H9 (cell line): ENCODE results near the gene TMED5. TPM values are rescaled to one million over a fixed set of nuclear protein-coding genes. Genes with fewer than 3 reads are reported as not detected.

Experiments
- DNase-seq: peaks from one replicate; pipeline ENCODE4 v3.0.0-alpha.2; 2017
- H2AFZ ChIP-seq: one replicate; pipeline ENCODE4 v1.6.1; 2013; ENCODE audit warnings: mild to moderate bottlenecking, low read length, control low read depth, moderate library complexity
- H2AK5ac ChIP-seq: 2 replicates; pipeline ENCODE4 v1.6.1; 2013; ENCODE audit warnings: low read length, control low read depth, mixed read lengths; ENCODE audit not compliant: insufficient read length
- H2BK120ac ChIP-seq: one replicate; pipeline ENCODE4 v1.6.1; 2013; ENCODE audit warnings: low read depth, mild to moderate bottlenecking, low read length, control low read depth, inconsistent platforms; ENCODE audit not compliant: poor library complexity, severe bottlenecking
- H2BK12ac ChIP-seq: 2 replicates; pipeline ENCODE4 v1.6.1; 2013; ENCODE audit warnings: low read length, control low read depth, mixed read lengths, low read depth; ENCODE audit not compliant: insufficient read length
- H2BK15ac ChIP-seq: 2 replicates; pipeline ENCODE4 v1.6.1; 2013; ENCODE audit warnings: low read depth, low read length, control low read depth
- H2BK20ac ChIP-seq: one replicate; pipeline ENCODE4 v1.6.1; 2013; ENCODE audit warnings: low read depth, mild to moderate bottlenecking, low read length, control low read depth, inconsistent platforms; ENCODE audit not compliant: poor library complexity, severe bottlenecking
- H2BK5ac ChIP-seq: 2 replicates; pipeline ENCODE4 v1.6.1; 2013; ENCODE audit warnings: low read length, control low read depth, mixed read lengths; ENCODE audit not compliant: insufficient read length
- H3K14ac ChIP-seq: 2 replicates; pipeline ENCODE4 v1.6.1; 2013; ENCODE audit warnings: low read length, control low read depth; ENCODE audit not compliant: insufficient read depth
- H3K18ac ChIP-seq: 2 replicates; pipeline ENCODE4 v1.6.1; 2013; ENCODE audit warnings: low read depth, mild to moderate bottlenecking, mixed read lengths, low read length, control low read depth; ENCODE audit not compliant: insufficient read length
- H3K23ac ChIP-seq: 2 replicates; pipeline ENCODE4 v1.6.1; 2013; ENCODE audit warnings: low read length, control low read depth, mixed read lengths, low read depth; ENCODE audit not compliant: insufficient read length
- H3K23me2 ChIP-seq: 2 replicates; pipeline ENCODE4 v1.6.1; 2013; ENCODE audit warnings: low read depth, mild to moderate bottlenecking, mixed read lengths, low read length, control low read depth; ENCODE audit not compliant: insufficient read length, poor library complexity, severe bottlenecking
- H3K27ac ChIP-seq: 2 replicates; pipeline ENCODE4 v1.5.1; 2013; ENCODE audit warnings: low read length, control low read depth, mixed read lengths, low read depth; ENCODE audit not compliant: insufficient read length
- H3K27me3 ChIP-seq: 2 replicates; pipeline ENCODE4 v1.6.1; 2013; ENCODE audit warnings: low read length, control low read depth, inconsistent platforms; ENCODE audit not compliant: insufficient read depth
- H3K4ac ChIP-seq: 2 replicates; pipeline ENCODE4 v1.6.1; 2013; ENCODE audit warnings: low read depth, mild to moderate bottlenecking, control low read depth, inconsistent platforms, low read length, moderate library complexity
- H3K4me1 ChIP-seq: 2 replicates; pipeline ENCODE4 v1.6.1; 2013; ENCODE audit warnings: low read length, control low read depth, inconsistent platforms; ENCODE audit not compliant: insufficient read depth
- H3K4me2 ChIP-seq: 2 replicates; pipeline ENCODE4 v1.6.1; 2013; ENCODE audit warnings: low read length, control low read depth, mixed read lengths; ENCODE audit not compliant: insufficient read length, insufficient read depth
- H3K56ac ChIP-seq: 2 replicates; pipeline ENCODE4 v1.6.1; 2013; ENCODE audit warnings: low read depth, mild to moderate bottlenecking, mixed read lengths, low read length, control low read depth; ENCODE audit not compliant: insufficient read length
- H3K79me1 ChIP-seq: 2 replicates; pipeline ENCODE4 v1.6.1; 2013; ENCODE audit warnings: low read depth, mild to moderate bottlenecking, moderate library complexity, low read length, control low read depth, inconsistent platforms; ENCODE audit not compliant: insufficient read depth, poor library complexity, severe bottlenecking
- H3K79me2 ChIP-seq: 2 replicates; pipeline ENCODE4 v1.6.1; 2013; ENCODE audit warnings: low read length, control low read depth, inconsistent platforms; ENCODE audit not compliant: insufficient read depth
- H3K9ac ChIP-seq: 2 replicates; pipeline ENCODE4 v1.6.1; 2013; ENCODE audit warnings: low read length, control low read depth, mixed read lengths; ENCODE audit not compliant: insufficient read length; ENCODE audit errors: extremely low read depth
- H3K9me3 ChIP-seq: one replicate; pipeline ENCODE4 v1.6.1; 2013; ENCODE audit warnings: low read depth, low read length, inconsistent platforms; ENCODE audit not compliant: control insufficient read depth
- H3T11ph ChIP-seq: one replicate; pipeline ENCODE4 v1.6.1; 2013; ENCODE audit warnings: mild to moderate bottlenecking, low read length, control low read depth, inconsistent platforms
- H4K20me1 ChIP-seq: one replicate; pipeline ENCODE4 v1.6.1; 2013; ENCODE audit not compliant: control insufficient read depth, insufficient read length, insufficient read depth
- H4K5ac ChIP-seq: 2 replicates; pipeline ENCODE4 v1.6.1; 2013; ENCODE audit warnings: low read depth, mild to moderate bottlenecking, mixed read lengths, low read length, control low read depth; ENCODE audit not compliant: insufficient read length
- H4K8ac ChIP-seq: replicated peaks from 2 replicates; pipeline ENCODE4 v1.6.1; 2013; ENCODE audit warnings: low read length, control low read depth, mixed read lengths, low read depth; ENCODE audit not compliant: insufficient read length
- H4K91ac ChIP-seq: 2 replicates; pipeline ENCODE4 v1.6.1; 2013; ENCODE audit warnings: low read depth, mild to moderate bottlenecking, moderate library complexity, mixed read lengths, low read length, control low read depth; ENCODE audit not compliant: insufficient read length
- H3K27ac Mint-ChIP-seq, 3 experiments: 2 replicates in 2 of 3; 3 replicates in 1 of 3; pipeline ENCODE4 v1.8.0; 2020 to 2021; ENCODE audit warnings: mixed read lengths in 3 of 3, mild to moderate bottlenecking in 1 of 3, moderate library complexity in 1 of 3
- H3K27me3 Mint-ChIP-seq: 2 replicates; pipeline ENCODE4 v1.8.0; 2021; ENCODE audit warnings: low read depth, mild to moderate bottlenecking, moderate library complexity, mixed read lengths
- H3K36me3 Mint-ChIP-seq, 3 experiments: 2 replicates in 2 of 3; 3 replicates in 1 of 3; pipeline ENCODE4 v1.8.0; 2020 to 2021; ENCODE audit warnings: low read depth in 3 of 3, mixed read lengths in 3 of 3; ENCODE audit not compliant: insufficient read depth in 1 of 3
- H3K4me1 Mint-ChIP-seq, 2 experiments: 2 replicates each; pipeline ENCODE4 v1.8.0; 2020; ENCODE audit warnings: mixed read lengths in 2 of 2
- H3K4me3 Mint-ChIP-seq, 2 experiments: 2 replicates in 1 of 2; 3 replicates in 1 of 2; pipeline ENCODE4 v1.8.0; 2020 to 2021; ENCODE audit warnings: mild to moderate bottlenecking in 2 of 2, mixed read lengths in 2 of 2, moderate library complexity in 1 of 2
- H3K9me3 Mint-ChIP-seq, 2 experiments: 2 replicates in 1 of 2; 3 replicates in 1 of 2; pipeline ENCODE4 v1.8.0; 2020; ENCODE audit warnings: mild to moderate bottlenecking in 2 of 2, mixed read lengths in 2 of 2, moderate library complexity in 1 of 2
- WGBS: extraction: QIAGEN DNeasy Blood & Tissue Kit; methylation state at CpG from one replicate; pipeline ENCODE4 v1.1.7; 2013; ENCODE audit warnings: missing lambda C conversion rate, low lambda C conversion rate, mixed read lengths; ENCODE audit not compliant: insufficient read length; ENCODE audit errors: extremely low coverage; 5-methylcytosine and 5-hydroxymethylcytosine counted together
- total RNA-seq: library from RNA; stranded (reverse); gene quantifications from 2 replicates; pipeline ENCODE4 v1.2.1, GENCODE V29; 2021
- TF ChIP-seq, protein P1 (sequence below): fragments of 200-600 bp; sonication (generic); conservative IDR thresholded peaks from 3 replicates; pipeline ENCODE4 v1.8.0; 2021; ENCODE audit warnings: antibody characterized with exemption, mild to moderate bottlenecking

TMED5 gene
- total RNA-seq, 1 experiment from 2014 or later = 35.0 TPM

DNA sequence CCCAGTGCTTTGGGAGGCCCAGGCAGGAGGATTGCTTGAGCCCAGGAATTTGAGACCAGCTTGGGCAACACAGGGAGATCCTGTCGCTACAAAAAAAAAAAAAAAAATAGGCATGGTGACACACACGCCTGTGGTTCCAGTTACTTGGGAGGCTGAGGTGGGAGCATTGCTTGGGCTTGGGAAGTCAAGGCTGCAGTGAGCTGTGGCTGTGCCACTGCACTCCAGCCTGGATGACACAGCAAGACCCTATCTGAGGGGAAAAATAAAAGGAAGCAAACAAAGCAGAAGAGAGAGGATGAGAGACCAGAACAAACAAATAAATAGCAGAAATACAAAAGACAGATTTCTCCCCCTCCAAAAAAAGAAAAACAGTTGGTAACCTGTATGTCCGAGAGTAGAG is 67.1 kb downstream of the TMED5 start:
- H2BK12ac ChIP-seq = no peak overlapping the region
- H4K5ac ChIP-seq = no peak overlapping the region
- H3K23me2 ChIP-seq = no peaks in the 10 kb centered on the region
- H3K9me3 Mint-ChIP-seq = no peaks in the 10 kb centered on the region
- no peak overlapping the region for H3K9ac ChIP-seq
- peaks cover 31 to 61% (median 49%) of the 10 kb centered on the region in 3 experiments for H3K36me3 Mint-ChIP-seq
- no peak overlapping the region for H3K23ac ChIP-seq
- H2AFZ ChIP-seq = no peak overlapping the region
- H3K18ac ChIP-seq = no peak overlapping the region
- H3K79me2 ChIP-seq = peaks cover 23% of the 10 kb centered on the region; the same call in 1 of the 2 replicates
- no peaks in the 10 kb centered on the region for H3K9me3 ChIP-seq
- peak overlapping the region; percentile 50 to 90 (median 72); a peak in 6 of 7 replicates for H3K27ac Mint-ChIP-seq
- no peak overlapping the region for H2AK5ac ChIP-seq
- no CpG with 5 or more reads among the region's 3 CpGs for WGBS
- no peak for DNase-seq
- H4K20me1 ChIP-seq = no peaks in the 10 kb centered on the region
- H3K27ac ChIP-seq = no peak overlapping the region
- no peak overlapping the region for H2BK20ac ChIP-seq
- no peak overlapping the region for H2BK120ac ChIP-seq
- H3K27me3 Mint-ChIP-seq = no peaks in the 10 kb centered on the region
- H3K4me3 Mint-ChIP-seq = no peak overlapping the region
- peaks cover 6% of the 10 kb centered on the region for H3K79me1 ChIP-seq
- no peak overlapping the region for H3K14ac ChIP-seq
- no peak overlapping the region for H3K56ac ChIP-seq
- H3K4me1 ChIP-seq = no peaks in the 10 kb centered on the region
- H4K91ac ChIP-seq = no peak overlapping the region
- no peak overlapping the region for H2BK5ac ChIP-seq
- H2BK15ac ChIP-seq = no peak overlapping the region
- TF ChIP-seq, protein P1, sequence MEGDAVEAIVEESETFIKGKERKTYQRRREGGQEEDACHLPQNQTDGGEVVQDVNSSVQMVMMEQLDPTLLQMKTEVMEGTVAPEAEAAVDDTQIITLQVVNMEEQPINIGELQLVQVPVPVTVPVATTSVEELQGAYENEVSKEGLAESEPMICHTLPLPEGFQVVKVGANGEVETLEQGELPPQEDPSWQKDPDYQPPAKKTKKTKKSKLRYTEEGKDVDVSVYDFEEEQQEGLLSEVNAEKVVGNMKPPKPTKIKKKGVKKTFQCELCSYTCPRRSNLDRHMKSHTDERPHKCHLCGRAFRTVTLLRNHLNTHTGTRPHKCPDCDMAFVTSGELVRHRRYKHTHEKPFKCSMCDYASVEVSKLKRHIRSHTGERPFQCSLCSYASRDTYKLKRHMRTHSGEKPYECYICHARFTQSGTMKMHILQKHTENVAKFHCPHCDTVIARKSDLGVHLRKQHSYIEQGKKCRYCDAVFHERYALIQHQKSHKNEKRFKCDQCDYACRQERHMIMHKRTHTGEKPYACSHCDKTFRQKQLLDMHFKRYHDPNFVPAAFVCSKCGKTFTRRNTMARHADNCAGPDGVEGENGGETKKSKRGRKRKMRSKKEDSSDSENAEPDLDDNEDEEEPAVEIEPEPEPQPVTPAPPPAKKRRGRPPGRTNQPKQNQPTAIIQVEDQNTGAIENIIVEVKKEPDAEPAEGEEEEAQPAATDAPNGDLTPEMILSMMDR = no peak
- H3K4me2 ChIP-seq = no peak overlapping the region
- H4K8ac ChIP-seq = no peak overlapping the region
- H3K4ac ChIP-seq = no peak overlapping the region
- no peak overlapping the region for H3T11ph ChIP-seq
- H3K4me1 Mint-ChIP-seq = peaks cover 27 to 34% of the 10 kb centered on the region in 2 experiments
- no peaks in the 10 kb centered on the region for H3K27me3 ChIP-seq
